HG02938 (cell line): Measurements from ENCODE around the gene FSD2.

Source experiments
- ATAC-seq: cut with Tn5 transposase; IDR thresholded peaks from one replicate; pipeline ENCODE4 v1.9.1; 2021; ENCODE audit warnings: mild to moderate bottlenecking, moderate library complexity; ENCODE audit not compliant: unreplicated experiment

FSD2 gene, protein sequence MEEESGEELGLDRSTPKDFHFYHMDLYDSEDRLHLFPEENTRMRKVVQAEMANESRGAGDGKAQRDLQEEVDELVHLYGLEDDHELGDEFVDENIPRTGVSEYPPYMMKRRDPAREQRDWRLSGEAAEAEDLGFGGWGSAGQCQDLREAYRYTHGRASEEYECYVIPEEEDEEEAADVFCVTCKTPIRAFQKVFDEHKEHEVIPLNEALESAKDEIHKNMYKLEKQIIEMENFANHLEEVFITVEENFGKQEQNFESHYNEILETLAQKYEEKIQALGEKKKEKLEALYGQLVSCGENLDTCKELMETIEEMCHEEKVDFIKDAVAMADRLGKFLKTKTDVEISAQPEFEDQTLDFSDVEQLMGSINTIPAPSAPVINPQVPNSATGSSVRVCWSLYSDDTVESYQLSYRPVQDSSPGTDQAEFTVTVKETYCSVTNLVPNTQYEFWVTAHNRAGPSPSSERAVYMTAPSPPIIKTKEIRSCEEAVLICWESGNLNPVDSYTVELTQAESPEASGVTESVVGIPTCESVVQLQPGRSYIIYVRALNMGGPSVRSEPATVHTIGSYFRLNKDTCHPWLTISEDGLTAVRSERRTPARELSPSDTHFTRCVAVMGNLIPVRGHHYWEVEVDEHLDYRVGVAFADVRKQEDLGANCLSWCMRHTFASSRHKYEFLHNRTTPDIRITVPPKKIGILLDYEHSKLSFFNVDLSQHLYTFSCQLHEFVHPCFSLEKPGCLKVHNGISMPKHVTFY

DNA sequence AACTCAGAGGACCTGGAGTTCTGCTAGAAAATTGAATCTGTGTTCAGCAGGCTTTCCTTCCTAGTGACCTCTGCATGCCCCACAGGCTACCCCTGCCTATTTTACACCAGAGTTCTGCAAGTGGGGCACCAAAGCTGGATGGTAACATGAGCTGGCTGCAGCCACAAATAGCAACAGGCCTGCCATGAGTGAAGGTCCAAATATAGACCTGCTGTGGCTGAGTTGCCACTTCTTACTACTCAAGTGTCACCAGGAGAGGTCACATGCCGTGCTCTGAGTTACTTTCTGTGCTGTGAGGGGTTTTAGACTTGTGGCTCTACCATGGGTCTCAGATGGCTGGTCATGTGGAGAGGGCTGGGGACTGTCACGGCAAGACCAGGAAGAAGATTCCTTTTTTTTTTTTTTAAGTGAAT is at the start of gene FSD2:
FSD2 (minus strand) TSS at position 76 of the 413 bp plus-strand sequence. CDS start 18,679 bp downstream, outside the sequence.
- ATAC-seq: peak; percentile 61

DNA sequence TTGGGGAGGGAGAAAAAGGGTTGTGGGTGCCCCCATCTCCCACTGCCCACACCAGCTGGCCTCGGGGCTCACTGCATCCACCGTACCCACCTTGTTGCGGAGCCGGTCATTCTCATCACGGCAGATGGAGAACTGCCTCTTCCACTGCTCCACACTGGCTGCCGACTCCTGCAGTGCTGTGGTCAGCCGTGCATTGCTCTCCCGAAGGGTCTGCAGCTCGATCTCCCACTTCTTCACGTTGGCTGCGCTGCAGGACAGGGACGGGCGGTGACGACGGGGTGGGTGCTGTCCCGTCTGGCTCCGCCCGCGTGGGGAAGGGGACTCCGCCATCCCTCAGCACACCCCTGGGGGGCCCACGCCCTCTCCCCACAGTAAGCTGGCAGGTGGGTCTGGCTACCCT is 48.7 kb upstream of the FSD2 start:
- no peak for ATAC-seq

DNA sequence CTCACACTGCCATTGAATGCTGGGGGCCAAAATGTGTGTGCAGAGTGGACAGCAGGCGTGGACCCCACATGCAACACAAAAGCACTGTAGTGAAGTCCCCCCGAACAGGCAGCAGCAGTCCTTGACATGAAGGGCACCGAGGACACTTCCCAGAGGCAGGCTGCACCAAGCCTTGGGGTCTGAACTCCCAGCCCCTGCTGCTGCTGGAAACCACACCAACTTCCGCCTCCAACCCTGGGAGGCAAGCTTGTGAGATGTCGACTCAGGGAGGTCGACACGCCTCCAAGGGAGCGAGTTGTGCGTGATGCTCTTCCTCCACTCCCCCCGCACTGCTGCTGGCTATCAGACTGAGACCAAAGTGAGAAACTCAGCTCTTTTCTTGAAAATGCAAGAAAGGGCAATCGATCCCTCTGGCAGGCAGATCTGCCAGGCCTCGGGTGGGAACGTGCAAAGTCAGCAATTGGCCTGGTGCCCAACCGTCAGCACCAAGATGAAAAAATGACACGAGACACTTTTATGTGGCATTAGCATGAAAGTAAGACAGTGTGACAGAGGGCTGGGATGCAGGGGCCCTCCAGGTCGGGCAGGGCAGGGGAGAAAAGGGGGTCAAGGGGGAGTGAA is 47.2 kb upstream of the FSD2 start:
- ATAC-seq: no peak

DNA sequence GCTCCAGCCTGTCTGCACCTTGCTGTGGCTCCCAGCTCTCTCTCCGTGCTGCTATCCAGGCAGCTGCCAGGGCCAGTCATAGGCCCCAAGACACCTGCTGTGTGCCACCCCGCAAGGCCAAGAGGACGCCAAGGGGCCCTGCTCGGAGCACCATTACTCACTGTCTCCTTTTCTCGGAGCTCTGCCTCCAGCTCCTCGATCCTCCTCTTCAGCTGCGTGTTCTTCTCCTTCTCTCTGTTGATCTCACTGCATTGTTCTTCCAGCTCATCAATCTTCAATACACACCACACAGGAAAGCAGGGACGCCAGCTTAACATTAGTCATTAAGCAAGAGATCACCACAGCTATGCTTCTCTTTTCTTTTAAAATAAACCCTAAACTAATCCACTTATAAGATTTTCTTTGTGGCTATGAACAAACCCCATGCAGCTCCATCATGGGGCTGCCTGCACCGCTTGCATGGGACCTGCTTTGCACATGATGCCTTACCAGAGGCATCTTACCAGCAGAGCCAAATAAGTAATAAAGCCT is 46.2 kb upstream of the FSD2 start:
- no peak for ATAC-seq

DNA sequence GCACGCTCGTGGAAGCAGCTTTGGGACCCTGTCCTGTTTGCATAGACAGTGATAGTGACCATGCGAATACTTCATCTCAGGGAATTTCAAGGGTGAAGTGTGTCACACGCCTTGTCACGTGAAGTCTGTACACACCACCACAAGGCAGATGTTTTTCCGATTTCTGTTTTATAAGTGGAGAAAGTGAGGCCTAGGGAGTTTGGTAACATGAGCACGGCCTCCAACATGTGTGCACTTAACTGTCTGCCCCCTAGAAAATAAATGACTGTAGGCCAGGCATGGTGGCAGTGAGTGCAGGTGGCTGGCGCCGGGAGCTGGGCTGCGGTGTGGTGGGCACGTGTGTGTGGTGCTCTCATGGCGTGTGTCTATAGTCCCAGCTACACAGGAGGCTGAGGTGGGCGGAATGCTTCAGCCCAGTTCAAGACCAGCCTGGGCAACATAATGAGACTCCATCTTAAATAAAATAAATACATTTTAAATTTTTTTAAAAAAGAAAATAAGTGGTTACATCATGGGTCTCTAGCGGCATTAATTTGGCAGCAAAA is 45.5 kb upstream of the FSD2 start:
- ATAC-seq: no peak

DNA sequence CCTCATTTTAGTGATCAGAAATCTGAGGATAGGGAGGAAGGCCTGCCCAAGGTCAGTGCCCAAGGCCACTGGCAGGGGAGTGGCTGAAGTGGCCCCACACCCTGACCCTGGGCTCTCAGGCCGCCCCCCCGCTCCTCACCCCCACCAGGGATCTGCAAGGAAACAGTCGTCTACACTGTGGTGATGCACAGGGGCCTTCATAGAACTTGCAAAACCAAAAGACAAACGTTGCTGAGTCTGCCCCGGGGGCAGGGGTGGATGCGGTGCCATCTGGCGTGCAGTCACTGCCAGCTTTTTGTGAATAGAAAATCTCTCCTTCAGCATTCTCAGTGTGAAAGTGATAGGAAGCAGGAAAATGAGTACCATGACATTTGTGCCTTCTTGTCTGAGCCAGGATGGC is 44.9 kb upstream of the FSD2 start:
- no peak for ATAC-seq

DNA sequence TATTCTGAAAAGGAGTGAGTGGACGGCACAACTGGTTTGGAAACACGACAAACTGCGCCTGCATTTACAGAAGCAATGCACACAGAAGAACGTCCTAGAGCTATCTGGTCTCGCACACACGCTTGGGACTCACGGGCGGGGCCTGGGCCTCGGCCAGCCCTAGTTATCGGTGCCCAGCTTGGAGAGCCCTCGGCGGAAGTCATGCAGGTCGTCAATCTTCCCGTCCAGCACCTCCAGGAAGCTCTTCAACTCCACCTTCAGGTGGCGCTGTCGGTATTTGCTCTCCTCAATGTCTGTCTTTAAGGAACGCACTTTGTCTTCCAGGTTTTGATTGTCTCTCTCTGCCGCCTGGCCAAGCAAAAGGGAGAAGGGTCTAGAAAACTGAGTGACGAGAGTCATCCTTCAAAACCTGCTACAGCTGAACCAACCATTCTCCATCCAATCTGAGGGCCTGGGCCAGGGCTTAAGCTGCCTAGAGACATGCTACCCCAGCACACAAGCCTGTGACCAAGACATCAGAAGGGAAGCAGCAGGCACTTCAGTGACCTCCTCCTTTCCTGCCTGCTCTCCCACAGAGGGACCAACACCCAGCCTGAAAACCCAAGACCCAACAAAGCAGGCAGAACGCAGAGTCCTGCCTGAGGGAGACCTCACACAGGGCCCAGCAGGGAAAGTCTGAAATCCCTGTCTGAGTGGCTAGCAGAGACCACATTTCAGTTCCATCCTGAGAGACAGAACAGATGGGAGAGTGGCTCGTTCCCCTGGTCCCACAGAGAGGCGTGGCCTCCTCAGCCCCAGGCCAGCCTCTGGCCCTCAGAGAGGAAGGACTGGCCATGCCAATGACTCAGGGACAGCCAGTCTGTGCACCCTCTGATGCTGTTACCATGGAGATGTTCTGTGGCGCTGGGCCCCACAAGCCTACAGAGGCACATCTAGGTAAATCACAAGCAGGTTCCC is 44.0 kb upstream of the FSD2 start:
- peak; percentile 71 for ATAC-seq

DNA sequence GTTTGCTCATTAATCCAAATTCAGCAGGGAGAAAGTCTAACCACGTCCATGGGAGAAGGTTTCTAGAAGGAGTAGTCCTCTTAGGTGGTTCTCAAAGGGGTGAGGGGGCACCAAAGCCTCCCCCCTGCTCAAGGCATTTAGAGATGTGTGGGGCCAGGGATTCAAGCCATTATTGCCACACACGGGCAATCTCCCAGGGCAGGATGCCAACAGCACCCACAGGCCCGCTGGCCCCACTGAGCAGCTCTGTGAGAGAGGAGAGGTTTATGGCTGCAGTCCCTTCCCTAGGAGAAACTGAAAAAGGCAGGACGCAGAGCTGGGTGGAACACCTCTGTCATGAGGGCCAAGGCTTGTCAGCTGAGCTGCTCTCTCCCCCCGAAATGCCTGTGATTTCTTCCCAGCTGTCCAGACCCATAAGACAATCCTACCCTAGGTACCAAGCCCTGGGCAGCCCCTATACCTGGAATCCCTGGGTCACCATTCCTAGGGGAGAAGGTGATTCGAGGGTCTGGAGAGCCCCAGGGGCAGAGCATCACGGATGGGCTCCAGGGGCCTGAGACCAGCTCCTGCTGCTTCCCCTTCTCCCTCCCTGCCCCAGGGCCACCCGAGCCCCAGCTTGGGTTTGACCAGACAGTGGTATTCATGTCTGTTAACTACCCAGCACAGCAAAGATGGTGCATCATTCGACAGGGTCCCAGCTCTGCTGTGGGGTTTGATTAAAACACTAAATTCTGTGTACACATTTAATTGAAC is 42.5 kb upstream of the FSD2 start:
- ATAC-seq: no peak

DNA sequence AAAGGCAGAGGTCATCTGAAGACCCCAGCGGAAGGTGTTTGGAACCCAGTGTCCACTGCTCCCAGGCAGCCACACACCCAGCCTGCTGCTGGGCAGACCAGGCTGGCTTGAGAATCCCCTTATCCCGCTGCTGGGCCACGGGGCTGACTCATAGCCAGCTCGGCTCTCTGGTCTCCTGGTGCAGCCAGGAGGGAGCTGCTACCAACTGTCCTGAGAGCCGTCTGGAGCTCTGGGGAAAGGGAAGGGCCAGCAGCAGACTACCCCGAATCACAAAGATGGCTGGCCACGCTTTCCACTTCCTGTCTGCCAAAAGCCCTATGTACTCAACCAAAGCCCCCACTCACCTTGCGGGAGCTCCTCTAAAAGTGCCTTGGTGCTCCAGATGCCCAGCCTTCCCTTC is 41.8 kb upstream of the FSD2 start:
- no peak for ATAC-seq

DNA sequence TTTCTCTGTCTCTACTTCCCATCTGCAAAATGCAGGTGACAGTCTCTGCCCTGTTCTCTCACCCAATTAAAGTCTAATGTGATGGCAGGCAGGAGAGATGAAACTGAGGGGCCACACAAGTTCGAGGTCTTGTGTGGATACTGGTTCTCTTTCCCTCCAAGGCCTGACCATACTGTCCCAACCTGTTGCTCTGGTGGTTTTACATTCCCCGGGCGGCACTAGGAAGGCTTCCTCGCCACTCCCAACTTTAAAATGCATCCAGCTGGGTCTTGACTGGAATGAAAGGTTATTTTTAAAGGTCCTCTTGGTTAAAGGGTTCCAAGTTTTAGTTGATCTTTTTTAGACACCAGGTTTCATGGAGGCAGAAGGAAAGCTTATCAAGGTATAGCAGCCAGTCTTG is 40.8 kb upstream of the FSD2 start:
- ATAC-seq: no peak

DNA sequence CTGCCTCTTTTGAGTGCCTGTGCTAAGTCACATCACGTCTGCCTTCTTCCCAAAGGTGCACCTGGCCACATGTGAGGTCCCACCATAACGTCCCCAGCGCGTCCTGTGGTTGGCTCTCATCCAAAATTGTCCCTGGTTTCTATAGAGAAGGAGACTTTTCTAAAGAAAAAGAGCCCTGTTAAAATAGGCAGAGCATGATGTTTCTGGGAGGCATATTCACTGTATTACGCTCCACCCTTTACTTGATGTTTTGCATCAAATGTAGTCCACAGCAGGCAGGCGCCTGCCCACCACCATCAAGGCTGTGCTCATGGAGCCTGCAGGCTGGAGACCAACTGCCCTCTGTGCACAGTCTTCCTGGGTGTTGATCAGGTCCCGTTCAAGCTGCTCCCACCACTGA is 39.8 kb upstream of the FSD2 start:
- no peak for ATAC-seq

DNA sequence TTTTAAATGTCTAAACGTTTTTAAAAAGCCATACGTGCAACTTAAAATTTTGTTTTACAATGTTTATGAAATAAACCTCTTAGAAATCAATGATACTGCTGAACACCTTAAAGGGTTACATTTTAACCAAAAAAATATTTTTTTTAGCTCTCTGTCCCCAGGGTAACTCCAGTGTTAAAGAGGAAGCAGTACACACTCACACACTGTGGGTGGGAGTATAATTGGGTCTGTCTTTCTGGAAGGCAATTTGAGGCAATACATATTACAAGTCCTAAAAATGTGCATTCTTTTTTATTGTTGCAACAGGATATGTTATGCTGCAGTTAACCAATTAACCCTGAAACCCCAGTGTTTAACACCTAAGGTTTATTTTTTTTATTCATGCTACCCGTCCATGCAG is 37.7 kb upstream of the FSD2 start:
- no peak for ATAC-seq

DNA sequence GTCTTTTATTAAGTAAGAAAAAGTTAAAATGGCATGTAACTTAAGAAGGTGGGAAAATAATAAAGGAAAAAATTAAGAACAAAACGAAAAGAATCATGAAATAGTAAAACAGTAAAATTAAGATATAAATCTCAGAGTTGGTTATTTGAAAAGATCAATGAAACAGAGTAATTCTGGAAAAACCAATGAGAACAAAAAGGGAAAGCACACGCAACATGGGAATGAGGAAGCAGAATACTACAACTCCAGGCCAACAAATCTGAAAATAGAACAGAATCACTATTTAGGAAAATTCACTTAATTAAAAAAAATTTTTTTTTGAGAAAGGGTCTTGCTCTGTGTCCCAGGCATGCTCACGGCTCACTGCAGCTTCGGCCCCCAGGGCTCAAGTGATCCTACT is 34.3 kb upstream of the FSD2 start:
- no peak for ATAC-seq

DNA sequence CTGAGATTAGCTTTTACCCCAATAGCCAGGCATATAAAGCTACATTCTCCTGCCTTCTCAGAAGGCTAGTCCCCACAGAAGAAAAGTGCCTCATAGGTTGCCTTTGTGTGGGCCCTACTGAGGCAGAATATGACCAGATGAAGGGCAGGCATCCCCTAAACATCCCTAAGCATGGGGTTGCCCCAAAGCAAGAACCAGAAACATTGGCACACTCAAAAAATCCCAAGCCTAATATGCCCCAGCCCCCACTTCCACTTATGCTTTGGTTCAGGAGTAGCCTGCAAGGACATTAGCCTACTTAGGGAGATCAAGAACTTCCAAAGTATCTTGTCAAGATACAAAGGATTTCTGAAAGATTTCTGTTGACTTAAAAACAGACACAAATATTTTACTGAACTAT is 33.3 kb upstream of the FSD2 start:
- ATAC-seq: no peak

DNA sequence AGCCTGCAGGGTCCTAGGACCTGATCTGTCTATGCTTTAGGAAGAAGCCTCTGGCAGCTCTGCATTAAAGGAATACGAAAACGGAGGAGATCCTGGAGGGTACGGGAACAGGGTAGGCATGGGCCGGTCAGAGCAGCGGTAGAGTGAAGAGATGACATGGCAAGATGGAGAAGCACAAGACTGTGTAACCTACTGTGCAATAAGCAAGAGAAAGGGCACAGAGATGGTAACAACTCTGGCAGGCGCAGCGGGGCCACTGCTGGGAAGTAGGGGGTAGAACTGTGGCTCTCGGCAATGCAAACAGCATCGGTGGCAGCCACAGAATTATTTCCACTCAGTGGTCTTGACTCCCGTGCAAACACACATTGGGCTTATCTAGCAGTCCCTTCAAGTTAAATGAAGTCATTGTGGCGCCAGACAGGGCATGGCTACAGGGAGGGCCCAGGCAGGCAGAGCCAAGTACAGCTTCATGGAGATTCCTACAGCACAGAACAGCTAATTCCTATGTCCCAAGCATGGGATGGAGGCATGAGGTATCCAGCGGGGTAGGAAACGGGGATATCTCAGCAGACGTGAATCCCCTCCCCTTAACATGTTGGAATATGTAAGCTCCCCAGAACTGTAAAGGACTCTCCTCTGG is 32.3 kb upstream of the FSD2 start:
- no peak for ATAC-seq

DNA sequence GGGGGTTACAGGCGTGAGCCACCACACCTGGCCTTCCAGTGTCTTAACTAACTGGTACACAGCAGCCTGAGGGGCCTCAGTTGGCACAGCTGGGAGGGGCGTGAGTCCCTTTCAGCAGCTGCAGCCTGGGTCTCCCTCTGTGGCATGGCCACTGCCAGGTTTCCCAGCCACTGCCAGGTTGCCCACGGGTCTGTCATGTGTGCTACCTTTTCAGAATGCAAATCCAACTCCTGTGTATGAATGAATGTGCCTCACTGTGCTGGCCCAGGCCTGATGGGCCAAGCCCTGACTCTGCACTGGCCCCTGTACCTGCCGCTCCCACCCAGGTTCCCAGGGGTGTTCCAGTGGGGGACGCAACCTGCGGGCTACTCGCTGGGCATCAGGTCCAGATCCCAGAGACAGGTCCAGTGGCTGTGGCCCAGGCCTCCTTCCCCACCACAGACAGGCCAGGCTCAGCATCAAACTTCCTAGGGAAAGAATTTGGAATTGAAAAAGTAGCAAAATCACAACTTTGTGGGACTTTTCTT is 29.6 kb upstream of the FSD2 start:
- no peak for ATAC-seq

DNA sequence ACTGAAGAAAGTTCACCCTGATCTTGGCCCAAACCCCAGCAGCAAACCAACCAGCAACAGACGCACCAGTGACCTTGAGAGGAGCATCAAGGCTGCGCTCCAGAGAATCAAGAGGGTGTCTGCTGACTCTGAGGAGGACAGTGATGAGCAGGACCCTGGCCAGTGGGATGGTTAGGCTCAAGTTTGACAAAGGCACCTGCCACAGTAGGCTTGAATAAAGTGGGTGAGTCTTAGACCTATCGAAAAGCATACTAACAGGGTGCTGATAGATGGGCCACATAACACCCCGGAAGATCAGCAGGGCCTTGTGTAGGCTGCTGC is 27.5 kb upstream of the FSD2 start:
- ATAC-seq: no peak

DNA sequence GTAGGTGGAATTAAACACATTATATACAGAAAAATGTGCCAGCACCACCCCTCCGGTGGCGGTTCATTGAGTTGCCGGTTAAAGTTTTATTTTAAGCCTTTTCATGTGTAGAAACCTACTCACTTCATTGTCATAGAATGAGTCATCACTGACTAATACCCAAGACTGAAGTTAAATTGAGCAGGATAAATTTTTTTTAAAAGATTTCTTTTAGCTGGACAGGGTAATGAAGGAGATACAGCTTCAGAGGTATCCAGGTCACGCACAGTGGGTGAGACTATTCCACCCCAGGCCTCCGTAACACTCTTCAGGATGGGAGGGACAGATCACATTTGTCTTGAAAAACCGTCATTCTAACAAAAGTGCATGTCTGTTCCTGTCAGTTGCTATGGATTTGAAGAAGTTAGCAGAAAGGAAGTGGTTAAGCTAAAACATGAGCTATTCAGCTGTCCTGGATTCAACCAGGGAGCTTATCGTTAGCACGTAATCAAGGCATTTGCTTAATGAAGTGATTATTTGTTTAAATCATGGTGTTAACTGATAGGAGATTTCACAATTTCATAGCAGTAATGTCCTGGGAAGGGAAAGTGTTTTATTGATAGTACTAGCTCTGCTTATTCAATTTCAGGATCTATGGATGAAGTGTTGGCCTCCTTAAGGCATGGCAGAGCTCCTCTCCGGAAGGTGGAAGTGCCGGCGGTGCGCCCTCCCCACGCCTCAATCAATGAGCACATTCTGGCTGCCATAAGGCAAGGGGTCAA is 26.9 kb upstream of the FSD2 start:
- peak; percentile 92 for ATAC-seq
